Pancreas (tissue), 10 donors: ENCODE results near the gene RHOT2. TPM values are rescaled to one million over a fixed set of nuclear protein-coding genes. Genes with fewer than 3 reads are reported as not detected.
"Not testable (repeated sequence)": the region's sequence is repeated elsewhere in the genome, so short reads cannot be mapped to it uniquely, and the experiment has no call there.

ENCODE experiments used
- ATAC-seq, 4 donors: fragments of 200-7000 bp; cut with Tn5 transposase; one replicate each; pipeline versions ENCODE4 v1.8.0 to v1.9.1; 2020; ENCODE audit warnings: mild to moderate bottlenecking in 4 of 4, moderate library complexity in 4 of 4
- DNase-seq, 6 donors: peaks; one replicate each; pipeline ENCODE4 v3.0.0-alpha.2; 2020
- FAIRE-seq: peaks from 2 replicates; lab custom pipeline; 2012; peaks lifted over from hg19 to GRCh38; lab: Jason Lieb, UNC
- H3K27ac ChIP-seq, 4 donors: fragments of 200-600 bp; sonication (generic); 1 replicate in 3 of 4; 2 replicates in 1 of 4; pipeline versions ENCODE4 v1.5.0 to v1.8.0; 2020
- H3K27me3 ChIP-seq, 4 donors: fragments of 200-600 bp; one replicate each; pipeline ENCODE4 v1.8.0; 2021
- H3K36me3 ChIP-seq, 3 donors: fragments of 200-600 bp; sonication (generic) in 1 of 3; one replicate each; pipeline versions ENCODE4 v1.5.0 to v1.8.0; 2020 to 2021
- H3K4me1 ChIP-seq, 3 donors: fragments of 200-600 bp; one replicate each; pipeline ENCODE4 v1.8.0; 2021
- H3K4me3 ChIP-seq, 4 donors: fragments of 200-600 bp; sonication (generic) in 2 of 4; one replicate each; pipeline versions ENCODE4 v1.5.0 to v1.8.0; 2020 to 2021
- H3K9me3 ChIP-seq, 4 donors: fragments of 200-600 bp; one replicate each; pipeline ENCODE4 v1.8.0; 2021
- WGBS, 2 donors: extraction: QIAGEN DNeasy Blood & Tissue Kit; methylation state at CpG; one replicate each; pipeline ENCODE4 v1.1.7; 2013; 5-methylcytosine and 5-hydroxymethylcytosine counted together
- intact Hi-C, 3 donors: fragments of 100-400 bp; cut with DNase I; formaldehyde crosslinking; loops; one replicate each; pipeline versions ENCODE4 v1.11.1 to v1.14.2; 2022
- polyA plus RNA-seq, 2 donors: library from polyadenylated mRNA; stranded (reverse); fragments of 200-250 nt; gene quantifications; one replicate each; pipeline ENCODE4 v1.2.3, GENCODE V29; 2013
- total RNA-seq, 6 donors: library from RNA; stranded (reverse); fragmentation: NEBNext Ultra II Directional in 4 of 6; extraction: Animal tissue kit (Norgen Biotek cat#: 25700) in 4 of 6; gene quantifications; one replicate each; pipeline versions ENCODE4 v1.2.1 to v1.2.4, GENCODE V29; 2021 to 2023
- TF ChIP-seq, protein P1 (sequence below), 4 donors: fragments of 200-600 bp; sonication (generic) in 3 of 4; IDR thresholded peaks; one replicate each; pipeline versions ENCODE4 v1.5.0 to v1.8.0; 2021; ENCODE audit warnings: antibody characterized with exemption in 4 of 4
- donor health status: healthy with polysubstance abuse.
- donor health status: DM: no; HTN: no; CAD: no; lungs with moderate emphysema.
- donor health status: DM: no; HTN: no; CAD: no.
- donor health status: control.
- donor health status: control.
- donor health status: Bipolar disorder and iron deficiency.
- donor health status: DM: yes; HTN: yes; CAD: no.
- donor health status: DM: no; HTN: no; CAD: no.
- donor health status: DM: no; HTN: no; CAD: no.
- donor health status: DM: yes; HTN: yes; CAD: no.

Gene RHOT2
- total and polyA plus RNA-seq, 8 donors, result 33.5 to 265 (median 48.8) TPM

DNA sequence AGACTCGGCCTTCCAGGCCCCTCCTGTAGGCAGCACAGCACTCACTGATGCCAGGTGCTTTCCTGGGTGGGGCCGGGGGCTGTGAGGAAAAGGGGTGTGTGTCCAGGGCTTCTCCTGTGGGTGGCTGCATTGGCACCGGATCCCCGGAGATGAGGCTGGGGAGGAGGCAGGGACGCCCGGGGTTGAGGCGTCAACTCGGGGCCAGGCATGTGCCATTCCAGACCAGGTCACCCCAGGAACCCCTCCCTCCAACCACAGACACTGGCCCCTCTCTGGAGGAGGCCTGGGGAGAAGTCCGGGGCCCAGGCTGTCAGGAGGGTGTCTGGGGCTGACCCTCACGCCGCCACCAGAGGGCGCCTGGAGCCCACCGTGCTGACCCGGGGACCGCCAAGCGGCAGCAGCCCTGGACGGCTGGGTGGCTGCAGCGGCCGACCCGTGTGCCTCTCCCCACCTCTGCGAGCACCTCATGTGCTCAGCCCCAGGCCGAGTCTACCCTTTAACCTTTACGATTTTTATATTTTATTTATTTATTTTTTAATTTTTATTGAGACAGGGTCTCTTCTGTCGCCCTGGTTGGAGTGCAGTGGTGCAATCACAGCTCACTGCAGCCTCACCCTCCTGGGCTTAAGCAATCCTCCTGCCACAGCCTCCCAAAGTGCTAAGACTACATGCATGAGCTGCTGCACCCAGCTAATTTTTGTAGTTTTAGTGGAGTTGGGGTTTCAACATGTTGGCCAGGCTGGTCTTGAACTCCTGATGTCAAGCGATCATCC, 43.8 kb downstream of the RHOT2 start:
- ATAC-seq, result peak; percentile 49 to 74 (median 64)
- Histone ChIP-seq H3K4me1 (peaks cover 0 to 13% (median 10%) of the 10 kb centered on the region in 3 donors), H3K9me3 (no peaks in the 10 kb centered on the region), H3K27me3 (peaks cover 0 to 16% (median 0%) of the 10 kb centered on the region in 4 donors), H3K4me3 (no peak overlapping the region), H3K27ac (no peak overlapping the region), H3K36me3 (no peaks in the 10 kb centered on the region)
- intact Hi-C loops, result loop anchor here in 2 of 3 donors (5.0 to 10.0 kb wide), 2 partner anchors 343 to 346 kb away; no protein-coding TSS in a partner anchor
- TF ChIP-seq, protein P1, sequence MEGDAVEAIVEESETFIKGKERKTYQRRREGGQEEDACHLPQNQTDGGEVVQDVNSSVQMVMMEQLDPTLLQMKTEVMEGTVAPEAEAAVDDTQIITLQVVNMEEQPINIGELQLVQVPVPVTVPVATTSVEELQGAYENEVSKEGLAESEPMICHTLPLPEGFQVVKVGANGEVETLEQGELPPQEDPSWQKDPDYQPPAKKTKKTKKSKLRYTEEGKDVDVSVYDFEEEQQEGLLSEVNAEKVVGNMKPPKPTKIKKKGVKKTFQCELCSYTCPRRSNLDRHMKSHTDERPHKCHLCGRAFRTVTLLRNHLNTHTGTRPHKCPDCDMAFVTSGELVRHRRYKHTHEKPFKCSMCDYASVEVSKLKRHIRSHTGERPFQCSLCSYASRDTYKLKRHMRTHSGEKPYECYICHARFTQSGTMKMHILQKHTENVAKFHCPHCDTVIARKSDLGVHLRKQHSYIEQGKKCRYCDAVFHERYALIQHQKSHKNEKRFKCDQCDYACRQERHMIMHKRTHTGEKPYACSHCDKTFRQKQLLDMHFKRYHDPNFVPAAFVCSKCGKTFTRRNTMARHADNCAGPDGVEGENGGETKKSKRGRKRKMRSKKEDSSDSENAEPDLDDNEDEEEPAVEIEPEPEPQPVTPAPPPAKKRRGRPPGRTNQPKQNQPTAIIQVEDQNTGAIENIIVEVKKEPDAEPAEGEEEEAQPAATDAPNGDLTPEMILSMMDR (IDR thresholded peaks at IDR 0.05), result peak; percentile 92 to 97 (median 95)
- FAIRE-seq, result no peak
- peak in 5 of 6 donors; percentile 66 to 96 (median 80) for DNase-seq
- 8 to 10% methylated on average over 25 of the region's 25 CpGs for WGBS, 2 donors

DNA sequence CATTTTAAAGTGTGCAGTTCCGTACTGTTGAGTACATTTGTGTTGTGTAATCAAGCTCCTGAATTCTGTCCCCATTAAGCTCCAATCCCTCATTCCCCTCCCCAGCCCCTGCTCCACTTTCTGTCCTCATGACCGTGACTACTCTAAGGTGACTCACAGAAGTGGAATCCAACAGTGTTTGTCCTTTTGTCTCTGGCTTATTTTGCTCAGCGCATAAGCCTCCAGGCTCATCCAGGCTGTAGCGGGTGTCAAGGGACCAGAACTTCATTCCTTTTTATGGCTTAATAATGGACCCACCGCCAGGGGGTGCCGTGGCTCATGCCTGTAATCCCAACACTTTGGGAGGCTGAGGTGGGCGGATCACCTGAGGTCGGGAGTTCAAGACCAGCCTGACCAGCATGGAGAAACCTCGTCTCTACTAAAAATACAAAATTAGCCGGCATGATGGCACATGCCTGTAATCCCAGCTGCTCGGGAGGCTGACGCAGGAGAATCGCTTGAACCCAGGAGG, 44.9 kb downstream of the RHOT2 start:
- H3K27ac ChIP-seq, H3K9me3 ChIP-seq, ATAC-seq, H3K4me3 ChIP-seq, H3K36me3 ChIP-seq, FAIRE-seq: not testable (repeated sequence)
- 45 to 46% methylated on average over 13 of the region's 13 CpGs for WGBS, 2 donors
- intact Hi-C loops, result loop anchor here in 2 of 3 donors (5.0 to 10.0 kb wide), 2 partner anchors 342 to 345 kb away; no protein-coding TSS in a partner anchor
- TF ChIP-seq, protein P1 (IDR thresholded peaks at IDR 0.05), result peak in 1 of 4 donors; percentile 8
- peaks cover 0 to 13% (median 10%) of the 10 kb centered on the region in 3 donors for H3K4me1 ChIP-seq
- peak in 1 of 6 donors; percentile 40 for DNase-seq
- H3K27me3 ChIP-seq, result peaks cover 0 to 16% (median 0%) of the 10 kb centered on the region in 4 donors

- intact Hi-C loops, result loop anchor here in 2 of 3 donors (2.0 to 10.0 kb wide), 3 partner anchors 73 to 343 kb away; no protein-coding TSS in a partner anchor
- DNase-seq (no peak), FAIRE-seq (no peak), ATAC-seq (no peak)
- WGBS, 2 donors, result 73 to 81% methylated on average over 11 of the region's 11 CpGs
- Histone ChIP-seq H3K4me3 (peak overlapping the region in 1 of 4 donors; percentile 38), H3K4me1 (peaks cover 0 to 13% (median 10%) of the 10 kb centered on the region in 3 donors), H3K27ac (no peak overlapping the region), H3K36me3 (no peaks in the 10 kb centered on the region), H3K9me3 (no peaks in the 10 kb centered on the region), H3K27me3 (peaks cover 0 to 10% (median 0%) of the 10 kb centered on the region in 4 donors)
- TF ChIP-seq, protein P1 (IDR thresholded peaks at IDR 0.05), result no peak
These were observed 46.1 kb downstream of the RHOT2 start for GRCh38 chr16:714079-714478.

DNA sequence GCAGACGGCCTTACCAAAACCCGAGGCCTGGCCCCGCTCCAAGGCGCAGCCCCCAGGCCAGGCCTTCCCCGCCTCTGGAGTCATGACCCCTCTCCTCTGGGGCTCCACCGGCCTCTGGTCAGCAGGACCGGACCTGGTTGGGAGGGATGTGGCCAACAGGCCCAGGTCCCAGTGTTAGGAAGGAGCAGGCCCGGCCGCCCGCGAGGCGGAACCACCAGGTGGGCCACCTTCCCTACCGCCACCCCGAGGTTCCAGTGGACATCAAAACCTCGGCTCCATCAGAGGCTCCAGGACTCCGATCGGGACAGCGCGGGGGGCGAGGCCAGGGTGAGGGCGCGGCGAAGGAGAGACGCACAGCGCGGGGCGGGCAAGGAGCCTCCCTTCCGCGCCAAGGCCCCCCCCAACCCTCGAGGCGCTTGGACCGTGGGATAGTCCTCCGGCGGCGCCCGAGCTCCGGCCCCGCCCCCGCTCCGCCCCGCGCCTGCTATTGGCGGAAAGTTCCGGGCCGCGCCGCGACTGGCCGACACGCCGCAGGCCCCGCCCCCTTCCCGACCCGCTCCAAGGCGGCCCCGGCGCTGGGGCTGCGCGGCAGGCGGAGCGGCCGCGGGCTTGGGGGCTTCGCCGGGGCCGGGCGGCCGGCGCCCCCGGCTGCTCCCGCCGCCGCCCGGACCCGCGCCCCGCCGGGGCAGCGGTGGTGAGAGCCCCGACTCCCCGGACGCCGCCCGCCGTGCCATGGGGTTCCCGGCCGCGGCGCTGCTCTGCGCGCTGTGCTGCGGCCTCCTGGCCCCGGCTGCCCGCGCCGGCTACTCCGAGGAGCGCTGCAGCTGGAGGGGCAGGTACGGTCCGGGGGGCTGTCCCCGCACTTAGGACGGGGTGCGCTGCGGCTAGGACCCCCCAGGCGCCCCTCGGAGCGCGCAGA, 46.9 kb downstream of the RHOT2 start, which contains the start of gene METRN:
Gene METRN (plus strand): TSS at position 561 of the 919 bp plus-strand sequence. CDS start 172 bp downstream, at position 733.
- H3K27ac ChIP-seq, result peak within 1 kb of the TSS; percentile 36 to 60 (median 50)
- no peaks in the 10 kb centered on the region for H3K36me3 ChIP-seq

More for the DNA sequence above, 46.9 kb downstream of the RHOT2 start, which contains the start of gene METRN:
- ATAC-seq, result peak; percentile 78 to 91 (median 86)
- FAIRE-seq, result no peak
- peak; percentile 87 to 98 (median 94) for DNase-seq
- Histone ChIP-seq H3K4me1 (peaks cover 3 to 17% (median 14%) of the 10 kb centered on the region in 3 donors), H3K9me3 (no peaks in the 10 kb centered on the region), H3K27me3 (peaks cover 0 to 10% (median 0%) of the 10 kb centered on the region in 4 donors), H3K4me3 (peak within 1 kb of the TSS; percentile 56 to 89 (median 68))
- intact Hi-C loops, result loop anchor here in 2 of 3 donors (2.0 to 10.0 kb wide), 3 partner anchors 72 to 342 kb away; no protein-coding TSS in a partner anchor
- TF ChIP-seq, protein P1 (IDR thresholded peaks at IDR 0.05), result no peak
- 5 to 10% methylated on average over 41 to 108 of the region's 108 CpGs for WGBS, 2 donors
